HepG2 (cell line): Measurements from ENCODE around the gene PNN. TPM values are rescaled to one million over a fixed set of nuclear protein-coding genes. Genes with fewer than 3 reads are reported as not detected.
A peak's percentile ranks its signal among the peaks of the same experiment; 100 is the strongest.

ENCODE experiments used
- DR1 ChIP-seq: sonication (generic); formaldehyde crosslinking; IDR thresholded peaks from 2 replicates; pipeline ENCODE4 v1.8.0; 2021; ENCODE audit warnings: mild to moderate bottlenecking, missing genetic modification reagents, inconsistent platforms
- FOSL2 ChIP-seq: sonication (generic); formaldehyde crosslinking; IDR thresholded peaks from 2 replicates; pipeline ENCODE4 v1.4.0; 2020; ENCODE audit warnings: missing genetic modification reagents
- GTF2F1 ChIP-seq: fragments of 150-350 bp; IDR thresholded peaks from 2 replicates; pipeline ENCODE4 v1.6.1; 2014; ENCODE audit warnings: low read length
- HIC2 ChIP-seq: sonication (generic); formaldehyde crosslinking; IDR thresholded peaks from 2 replicates; pipeline ENCODE4 v1.9.0; 2022; ENCODE audit warnings: low read depth, missing genetic modification reagents
- MIER2 ChIP-seq: IDR thresholded peaks from 2 replicates; pipeline ENCODE4 v1.6.1; 2016; ENCODE audit warnings: missing biosample characterization, missing genetic modification reagents
- NFE2 ChIP-seq: sonication (generic); formaldehyde crosslinking; IDR thresholded peaks from 2 replicates; pipeline ENCODE4 v1.4.0; 2020; ENCODE audit warnings: missing genetic modification reagents
- PATZ1 ChIP-seq: sonication (generic); formaldehyde crosslinking; IDR thresholded peaks from 2 replicates; pipeline ENCODE4 v1.4.0; 2020; ENCODE audit warnings: missing genetic modification reagents
- PRDM4 ChIP-seq: sonication (generic); formaldehyde crosslinking; IDR thresholded peaks from 2 replicates; pipeline ENCODE4 v1.9.0; 2021; ENCODE audit warnings: missing genetic modification reagents, borderline replicate concordance
- RFX3 ChIP-seq: IDR thresholded peaks from 2 replicates; pipeline ENCODE4 v1.6.1; 2016; ENCODE audit warnings: missing biosample characterization, missing genetic modification reagents
- SPEN ChIP-seq: sonication (generic); formaldehyde crosslinking; IDR thresholded peaks from 2 replicates; pipeline ENCODE4 v1.5.1; 2020; ENCODE audit warnings: low read depth, mild to moderate bottlenecking, missing genetic modification reagents
- TBL1XR1 ChIP-seq: fragments of 150-350 bp; IDR thresholded peaks from 2 replicates; pipeline ENCODE4 v1.6.1; 2014; ENCODE audit warnings: borderline replicate concordance, low read length; ENCODE audit not compliant: partially characterized antibody
- ZFP90 ChIP-seq: sonication (generic); formaldehyde crosslinking; IDR thresholded peaks from 2 replicates; pipeline ENCODE4 v1.8.0; 2022; ENCODE audit warnings: missing genetic modification reagents, mild to moderate bottlenecking, inconsistent platforms, borderline replicate concordance
- ZFX ChIP-seq: sonication (generic); formaldehyde crosslinking; IDR thresholded peaks from 2 replicates; pipeline ENCODE4 v1.4.0; 2020; ENCODE audit warnings: mild to moderate bottlenecking, low read depth, missing genetic modification reagents, moderate library complexity
- ZGPAT ChIP-seq: IDR thresholded peaks from 2 replicates; pipeline ENCODE4 v1.6.1; 2016; ENCODE audit warnings: mild to moderate bottlenecking
- ZNF33B ChIP-seq: sonication (generic); formaldehyde crosslinking; IDR thresholded peaks from 2 replicates; pipeline ENCODE4 v1.5.1; 2020; ENCODE audit warnings: mild to moderate bottlenecking, missing genetic modification reagents
- ZNF350 ChIP-seq: sonication (generic); formaldehyde crosslinking; IDR thresholded peaks from 2 replicates; pipeline ENCODE4 v1.4.0; 2020; ENCODE audit warnings: mild to moderate bottlenecking, low read depth, missing genetic modification reagents, borderline replicate concordance
- ZNF567 ChIP-seq: sonication (generic); formaldehyde crosslinking; IDR thresholded peaks from 2 replicates; pipeline ENCODE4 v1.8.1; 2023; ENCODE audit warnings: mild to moderate bottlenecking, missing genetic modification reagents, borderline replicate concordance
- ZNF724P ChIP-seq: sonication (generic); formaldehyde crosslinking; IDR thresholded peaks from 2 replicates; pipeline ENCODE4 v1.8.0; 2022; ENCODE audit warnings: missing genetic modification reagents, borderline replicate concordance
- ZNF782 ChIP-seq: sonication (generic); formaldehyde crosslinking; IDR thresholded peaks from 2 replicates; pipeline ENCODE4 v1.4.0; 2020; ENCODE audit warnings: missing genetic modification reagents, mild to moderate bottlenecking, borderline replicate concordance
- ZNF841 ChIP-seq: sonication (generic); formaldehyde crosslinking; IDR thresholded peaks from 2 replicates; pipeline ENCODE4 v1.8.1; 2023; ENCODE audit warnings: missing genetic modification reagents, borderline replicate concordance
- ZSCAN22 ChIP-seq: sonication (generic); formaldehyde crosslinking; IDR thresholded peaks from 2 replicates; pipeline ENCODE4 v1.4.0; 2020; ENCODE audit warnings: mild to moderate bottlenecking, missing genetic modification reagents
- ZSCAN25 ChIP-seq: sonication (generic); formaldehyde crosslinking; IDR thresholded peaks from 2 replicates; pipeline ENCODE4 v1.8.0; 2022; ENCODE audit warnings: mild to moderate bottlenecking, missing genetic modification reagents
- ZSCAN31 ChIP-seq: sonication (generic); formaldehyde crosslinking; IDR thresholded peaks from 2 replicates; pipeline ENCODE4 v1.5.0; 2020; ENCODE audit warnings: low read depth, mild to moderate bottlenecking, missing genetic modification reagents
- polyA plus RNA-seq, 8 experiments: library from polyadenylated mRNA; depleted of rRNA in 3 of 8; stranded (reverse) in 7 of 8; unstranded in 1 of 8; fragments of >200 nt; fragmentation: Illumina TruSeq in 4 of 8; extraction: Trizol in 4 of 8; gene quantifications; 2 replicates each; pipeline versions ENCODE4 v1.2.1 to v1.2.3, GENCODE V29; 2011 to 2016; ENCODE audit warnings: low read depth in 4 of 8, missing spikeins in 1 of 8, mixed read lengths in 1 of 8; ENCODE audit not compliant: insufficient read depth in 1 of 8
- total RNA-seq, 5 experiments: library from RNA; depleted of rRNA; stranded (reverse); fragments of >200 nt; fragmentation: Illumina TruSeq; extraction: Trizol; gene quantifications; 2 replicates each; pipeline ENCODE4 v1.2.3, GENCODE V29; 2016; ENCODE audit warnings: low read depth in 1 of 5

The PNN gene
- total and polyA plus RNA-seq, 2 of the 13 experiments (the other 11 are each of a cell fraction or from before 2014, with no cell fraction given): 58.0 to 214 TPM

GRCh38 chr14:39184628-39185255 is 9.7 kb downstream of the PNN start (continued):
- TF ChIP-seq ZNF350: 0 out of 2 replicates have a peak, but pooled peaks have one; percentile 24
- no peak for TF ChIP-seq ZFP90 (CRISPR knock-in tag)
- TF ChIP-seq ZSCAN31 (CRISPR knock-in tag): 0 out of 2 replicates have a peak, but pooled peaks have one; percentile 1
- TF ChIP-seq DR1 (CRISPR knock-in tag): no peak
- peak; percentile 58; the same call in 1 of the 2 replicates for TF ChIP-seq ZGPAT (CRISPR knock-in tag)
- TF ChIP-seq ZNF33B (CRISPR knock-in tag): no peak
- no peak for TF ChIP-seq HIC2 (CRISPR knock-in tag)
- TF ChIP-seq PATZ1 (CRISPR knock-in tag): no peak
- no peak for TF ChIP-seq RFX3
- TF ChIP-seq ZFX: no peak
- no peak for TF ChIP-seq ZSCAN22 (CRISPR knock-in tag)
- TF ChIP-seq FOSL2 (CRISPR knock-in tag): no peak
- no peak for TF ChIP-seq TBL1XR1
- no peak for TF ChIP-seq ZNF841 (CRISPR knock-in tag)
- TF ChIP-seq SPEN: no peak
- TF ChIP-seq ZNF724P (CRISPR knock-in tag): no peak
- TF ChIP-seq NFE2 (CRISPR knock-in tag): no peak
- 0 out of 2 replicates have a peak, but pooled peaks have one; percentile 31 for TF ChIP-seq ZSCAN25 (CRISPR knock-in tag)
- TF ChIP-seq ZNF782 (CRISPR knock-in tag): no peak
- TF ChIP-seq MIER2: peak; percentile 13; the same call in 1 of the 2 replicates
- no peak for TF ChIP-seq PRDM4 (CRISPR knock-in tag)
- TF ChIP-seq GTF2F1: no peak
- no peak for TF ChIP-seq ZNF567 (CRISPR knock-in tag)
